Measurements from ENCODE around the gene LPCAT2.

- TF ChIP-seq CTCF (IDR thresholded peaks at IDR 0.05; ENCODE audit: low read depth, low read length, missing input control): peak; percentile 28
- no peak for TF ChIP-seq EGR1 (IDR thresholded peaks at IDR 0.05; ENCODE audit: low read depth in 2 of 2)
- no peak for TF ChIP-seq GABPA (IDR thresholded peaks at IDR 0.05 in 1 of 2, conservative IDR thresholded peaks at IDR 0.05 in 1 of 2)
- TF ChIP-seq TAF1 (conservative IDR thresholded peaks at IDR 0.05): no peak
- no peak for TF ChIP-seq SP1 (IDR thresholded peaks at IDR 0.05)
These were observed 34.6 kb downstream of the LPCAT2 start for GRCh38 chr16:55543472-55543871.

All from liver (tissue), 3 donors.